Measurements from ENCODE around the gene LMF2.
A peak's percentile ranks its signal among the peaks of the same experiment; 100 is the strongest.

The LMF2 gene

DNA sequence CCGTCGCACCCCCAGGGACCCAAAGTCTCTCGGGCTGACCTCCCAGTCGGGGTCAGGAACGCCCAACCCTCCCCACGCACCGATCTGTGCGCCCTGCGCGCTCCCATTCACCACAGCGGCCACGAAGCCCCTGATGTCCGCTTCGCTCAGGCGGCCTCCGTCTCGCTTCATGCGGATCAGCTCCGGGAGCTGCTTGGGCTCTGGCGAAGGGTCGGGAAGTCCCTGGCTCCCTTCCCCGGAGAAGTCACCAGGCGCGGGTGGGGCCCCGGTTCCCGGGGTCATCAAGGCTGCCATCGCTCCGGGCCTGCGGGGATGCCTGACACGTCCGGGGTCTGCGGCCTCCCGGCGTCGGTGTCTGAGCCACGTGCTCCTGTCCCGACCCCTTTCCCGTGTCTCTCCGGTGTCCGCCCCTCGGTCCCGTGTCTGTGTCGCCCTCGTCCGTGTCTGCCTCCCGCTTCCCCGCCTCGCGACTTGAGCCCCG lies 22.0 kb upstream of the LMF2 start:
- peak overlapping the region; percentile 98 for H4K91ac ChIP-seq (ENCODE audit: low read length)
- H2BK12ac ChIP-seq (ENCODE audit: low read length in 2 of 2) = peak overlapping the region in 1 of 2 experiments; percentile 94
- H3K27ac ChIP-seq (ENCODE audit: low read length, poor library complexity, severe bottlenecking) = no peak overlapping the region
- H3K23ac ChIP-seq (ENCODE audit: low read length in 2 of 2) = peak overlapping the region in 1 of 2 experiments; percentile 98
- peak overlapping the region; percentile 86 to 88 for H3K18ac ChIP-seq (ENCODE audit: low read depth in 1 of 2, low read length in 2 of 2)
- peaks cover 0 to 3% of the 10 kb centered on the region in 2 experiments for H3K36me3 ChIP-seq (ENCODE audit: control insufficient read depth in 1 of 2, insufficient read depth in 2 of 2, low read depth in 1 of 2, low read length in 2 of 2)
- 43% methylated on average over 40 of the region's 50 CpGs for WGBS
- H2BK120ac ChIP-seq (ENCODE audit: low read depth, low read length) = peak overlapping the region; percentile 45
- peaks cover 0 to 27% of the 10 kb centered on the region in 2 experiments for H3K27me3 ChIP-seq (ENCODE audit: control insufficient read depth in 1 of 2, insufficient read depth in 1 of 2, low read length in 2 of 2)
- no peak overlapping the region for H2BK5ac ChIP-seq (ENCODE audit: low read depth, low read length, poor library complexity, severe bottlenecking)
- H2AFZ ChIP-seq (ENCODE audit: low read depth, low read length) = no peak overlapping the region
- peak overlapping the region; percentile 96 for H4K8ac ChIP-seq (ENCODE audit: low read length)
- peak overlapping the region; percentile 38 to 85 for H3K4me3 ChIP-seq (ENCODE audit: insufficient read depth in 1 of 2, low read depth in 1 of 2, low read length in 2 of 2)
- DNase-seq = peak; percentile 39
- H3K9me3 ChIP-seq (ENCODE audit: control insufficient read depth, low read length) = no peaks in the 10 kb centered on the region
- no peak overlapping the region for H3K4me2 ChIP-seq (ENCODE audit: low read length, poor library complexity, severe bottlenecking)
- peak overlapping the region; percentile 89 to 93 for H3K4ac ChIP-seq (ENCODE audit: low read depth in 1 of 2, low read length in 2 of 2)
- no peak overlapping the region for H2AK5ac ChIP-seq (ENCODE audit: low read length, severe bottlenecking)
- H3K14ac ChIP-seq (ENCODE audit: low read length in 2 of 2) = peak overlapping the region in 1 of 2 experiments; percentile 87
- H3K9ac ChIP-seq (ENCODE audit: low read length) = peak overlapping the region; percentile 93
- H2BK15ac ChIP-seq (ENCODE audit: low read depth, poor library complexity, severe bottlenecking) = no peak overlapping the region
- H3K79me1 ChIP-seq (replicated peaks; ENCODE audit: low read length, poor library complexity, severe bottlenecking) = peaks cover 5% of the 10 kb centered on the region
- peaks cover 49% of the 10 kb centered on the region for H3K4me1 ChIP-seq (ENCODE audit: control insufficient read depth, insufficient read depth, low read depth, low read length)

GRCh38 chr22:50528682-50529415 lies 21.3 kb upstream of the LMF2 start:
- no peak overlapping the region for H3K4ac ChIP-seq (ENCODE audit: low read depth in 1 of 2, low read length in 2 of 2)
- no peak overlapping the region for H2BK15ac ChIP-seq (ENCODE audit: low read depth, poor library complexity, severe bottlenecking)
- peaks cover 0 to 27% of the 10 kb centered on the region in 2 experiments for H3K27me3 ChIP-seq (ENCODE audit: control insufficient read depth in 1 of 2, insufficient read depth in 1 of 2, low read length in 2 of 2)
- H3K36me3 ChIP-seq (ENCODE audit: control insufficient read depth in 1 of 2, insufficient read depth in 2 of 2, low read depth in 1 of 2, low read length in 2 of 2) = peaks cover 2 to 8% of the 10 kb centered on the region in 2 experiments
- no peak overlapping the region for H3K14ac ChIP-seq (ENCODE audit: low read length in 2 of 2)
- H4K91ac ChIP-seq (ENCODE audit: low read length) = peak overlapping the region; percentile 6
- H3K79me1 ChIP-seq (replicated peaks; ENCODE audit: low read length, poor library complexity, severe bottlenecking) = peaks cover 5% of the 10 kb centered on the region
- H3K4me3 ChIP-seq (ENCODE audit: insufficient read depth in 1 of 2, low read depth in 1 of 2, low read length in 2 of 2) = peak overlapping the region in 1 of 2 experiments; percentile 85
- no peak overlapping the region for H2BK120ac ChIP-seq (ENCODE audit: low read depth, low read length)
- no peak overlapping the region for H3K23ac ChIP-seq (ENCODE audit: low read length in 2 of 2)
- no peak overlapping the region for H3K4me2 ChIP-seq (ENCODE audit: low read length, poor library complexity, severe bottlenecking)
- peaks cover 55% of the 10 kb centered on the region for H3K4me1 ChIP-seq (ENCODE audit: control insufficient read depth, insufficient read depth, low read depth, low read length)
- DNase-seq = peak; percentile 9
- no peak overlapping the region for H4K8ac ChIP-seq (ENCODE audit: low read length)
- no peaks in the 10 kb centered on the region for H3K9me3 ChIP-seq (ENCODE audit: control insufficient read depth, low read length)
- H2BK12ac ChIP-seq (ENCODE audit: low read length in 2 of 2) = peak overlapping the region in 1 of 2 experiments; percentile 81
- H3K27ac ChIP-seq (ENCODE audit: low read length, poor library complexity, severe bottlenecking) = no peak overlapping the region
- H3K18ac ChIP-seq (ENCODE audit: low read depth in 1 of 2, low read length in 2 of 2) = peak overlapping the region in 1 of 2 experiments; percentile 88
- H2AK5ac ChIP-seq (ENCODE audit: low read length, severe bottlenecking) = no peak overlapping the region
- H2AFZ ChIP-seq (ENCODE audit: low read depth, low read length) = no peak overlapping the region
- H2BK5ac ChIP-seq (ENCODE audit: low read depth, low read length, poor library complexity, severe bottlenecking) = no peak overlapping the region
- WGBS = 83% methylated on average over 15 of the region's 15 CpGs
- peak overlapping the region; percentile 93 for H3K9ac ChIP-seq (ENCODE audit: low read length)

- peak overlapping the region; percentile 26 for H2BK15ac ChIP-seq (ENCODE audit: low read depth, poor library complexity, severe bottlenecking)
- H3K36me3 ChIP-seq (ENCODE audit: control insufficient read depth in 1 of 2, insufficient read depth in 2 of 2, low read depth in 1 of 2, low read length in 2 of 2) = peaks cover 9 to 15% of the 10 kb centered on the region in 2 experiments
- no peak overlapping the region for H2BK120ac ChIP-seq (ENCODE audit: low read depth, low read length)
- peak overlapping the region in 1 of 2 experiments; percentile 50 for H3K18ac ChIP-seq (ENCODE audit: low read depth in 1 of 2, low read length in 2 of 2)
- no peak overlapping the region for H3K27ac ChIP-seq (ENCODE audit: low read length, poor library complexity, severe bottlenecking)
- 96% methylated on average over 18 of the region's 18 CpGs for WGBS
- no peak overlapping the region for H3K23ac ChIP-seq (ENCODE audit: low read length in 2 of 2)
- H3K4me1 ChIP-seq (ENCODE audit: control insufficient read depth, insufficient read depth, low read depth, low read length) = peaks cover 60% of the 10 kb centered on the region
- DNase-seq = peak; percentile 9
- H3K79me1 ChIP-seq (replicated peaks; ENCODE audit: low read length, poor library complexity, severe bottlenecking) = peaks cover 9% of the 10 kb centered on the region
- no peak overlapping the region for H2BK12ac ChIP-seq (ENCODE audit: low read length in 2 of 2)
- H4K91ac ChIP-seq (ENCODE audit: low read length) = no peak overlapping the region
- H3K4me3 ChIP-seq (ENCODE audit: insufficient read depth in 1 of 2, low read depth in 1 of 2, low read length in 2 of 2) = no peak overlapping the region
- H2BK5ac ChIP-seq (ENCODE audit: low read depth, low read length, poor library complexity, severe bottlenecking) = no peak overlapping the region
- no peak overlapping the region for H2AFZ ChIP-seq (ENCODE audit: low read depth, low read length)
- H3K9me3 ChIP-seq (ENCODE audit: control insufficient read depth, low read length) = no peaks in the 10 kb centered on the region
- no peak overlapping the region for H3K4me2 ChIP-seq (ENCODE audit: low read length, poor library complexity, severe bottlenecking)
- peaks cover 0 to 24% of the 10 kb centered on the region in 2 experiments for H3K27me3 ChIP-seq (ENCODE audit: control insufficient read depth in 1 of 2, insufficient read depth in 1 of 2, low read length in 2 of 2)
- H4K8ac ChIP-seq (ENCODE audit: low read length) = no peak overlapping the region
- no peak overlapping the region for H3K9ac ChIP-seq (ENCODE audit: low read length)
- H3K4ac ChIP-seq (ENCODE audit: low read depth in 1 of 2, low read length in 2 of 2) = no peak overlapping the region
- no peak overlapping the region for H2AK5ac ChIP-seq (ENCODE audit: low read length, severe bottlenecking)
- no peak overlapping the region for H3K14ac ChIP-seq (ENCODE audit: low read length in 2 of 2)
Observed at GRCh38 chr22:50527921-50528681, 20.6 kb upstream of the LMF2 start.

All from mesenchymal stem cell (in vitro differentiated cells and primary cell).